T-helper 22 cell (primary cell): Measurements from ENCODE around the gene GAS2L3.
"Not testable (repeated sequence)": the region's sequence is repeated elsewhere in the genome, so short reads cannot be mapped to it uniquely, and the experiment has no call there.

Experiments used
- DNase-seq: peaks from one replicate; pipeline ENCODE4 v3.0.0-alpha.2; 2020; ENCODE audit warnings: low read depth

The GAS2L3 gene

DNA sequence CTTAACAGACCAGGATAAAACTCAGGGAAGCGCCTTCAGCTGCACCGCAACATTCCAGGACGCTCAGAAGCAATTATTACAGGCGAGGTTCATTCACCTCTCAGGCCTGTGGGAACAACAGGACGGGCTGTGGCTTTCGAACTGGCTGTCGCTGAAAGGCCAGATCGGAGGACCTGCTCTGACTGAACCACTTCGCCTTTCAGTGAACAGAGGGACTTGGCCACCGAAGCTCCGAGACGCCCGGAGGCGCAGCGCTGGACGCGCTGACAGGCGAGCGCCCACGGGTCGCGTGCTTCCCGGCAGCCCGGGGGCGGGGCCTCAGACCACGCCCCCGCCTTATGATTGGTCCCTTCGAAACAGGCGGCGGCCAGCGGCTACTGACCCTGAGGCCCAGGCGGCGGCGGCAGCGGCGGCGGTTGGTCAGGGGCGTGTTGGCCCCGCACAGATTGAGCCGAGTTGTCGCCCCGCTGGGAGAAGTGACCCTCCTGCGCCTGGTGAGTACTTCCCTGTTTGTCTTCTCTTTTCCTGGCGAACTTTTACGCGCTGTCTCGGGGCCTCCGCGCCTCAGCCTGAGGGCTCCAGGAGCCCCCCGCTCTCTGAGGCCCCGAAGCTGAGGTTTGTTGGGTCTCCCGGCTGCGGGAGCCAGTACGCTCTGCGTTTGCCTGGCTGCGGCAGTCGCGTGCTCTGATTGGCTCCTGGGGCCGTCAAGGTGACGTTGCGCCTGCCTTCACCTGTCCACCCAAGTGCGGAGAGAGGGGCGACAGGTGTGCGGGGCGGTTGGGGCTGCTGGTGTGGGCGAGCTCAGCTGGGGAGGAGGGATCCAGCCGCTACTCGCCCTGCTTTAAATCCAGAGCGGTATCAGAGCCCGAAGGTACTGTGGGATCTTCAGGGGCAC, at the start of gene GAS2L3:
Gene GAS2L3 (plus strand): TSS at position 393 of the 895 bp plus-strand sequence. CDS start 21,221 bp downstream, outside the sequence.
- peak; percentile 14 for DNase-seq

- DNase-seq, result no peak
These were observed 45.5 kb upstream of the GAS2L3 start for GRCh38 chr12:100528034-100528433.

DNA sequence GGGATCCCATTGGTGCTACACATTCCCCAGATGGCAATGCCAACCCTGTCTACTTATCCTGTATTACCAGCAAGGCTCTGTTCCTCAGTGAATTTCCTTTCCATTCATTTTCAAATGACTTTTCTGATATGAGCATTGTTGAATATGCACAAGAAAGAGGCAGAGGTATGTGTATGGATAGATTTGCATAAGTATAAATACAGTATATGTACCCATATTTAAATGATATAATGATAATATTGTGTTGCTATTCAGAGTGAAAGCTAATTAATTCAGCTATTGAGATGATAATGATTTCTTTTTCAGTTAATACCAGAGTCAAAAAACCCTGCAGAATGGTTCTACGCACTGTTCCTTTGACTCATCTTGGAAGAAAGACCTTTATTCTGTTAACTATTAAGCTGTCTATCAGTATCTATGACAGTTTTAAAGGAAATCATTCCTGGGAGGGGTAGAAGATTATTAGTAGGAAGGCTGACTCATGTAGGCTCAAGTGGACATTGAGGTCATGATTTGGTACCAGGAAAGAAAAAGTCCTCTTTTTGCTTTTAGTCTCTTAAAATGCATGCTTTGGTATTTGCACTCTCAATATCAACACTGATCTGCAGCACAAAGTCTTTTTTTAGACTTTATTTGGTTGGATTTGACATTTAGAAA, 44.9 kb upstream of the GAS2L3 start:
- DNase-seq, result no peak

DNA sequence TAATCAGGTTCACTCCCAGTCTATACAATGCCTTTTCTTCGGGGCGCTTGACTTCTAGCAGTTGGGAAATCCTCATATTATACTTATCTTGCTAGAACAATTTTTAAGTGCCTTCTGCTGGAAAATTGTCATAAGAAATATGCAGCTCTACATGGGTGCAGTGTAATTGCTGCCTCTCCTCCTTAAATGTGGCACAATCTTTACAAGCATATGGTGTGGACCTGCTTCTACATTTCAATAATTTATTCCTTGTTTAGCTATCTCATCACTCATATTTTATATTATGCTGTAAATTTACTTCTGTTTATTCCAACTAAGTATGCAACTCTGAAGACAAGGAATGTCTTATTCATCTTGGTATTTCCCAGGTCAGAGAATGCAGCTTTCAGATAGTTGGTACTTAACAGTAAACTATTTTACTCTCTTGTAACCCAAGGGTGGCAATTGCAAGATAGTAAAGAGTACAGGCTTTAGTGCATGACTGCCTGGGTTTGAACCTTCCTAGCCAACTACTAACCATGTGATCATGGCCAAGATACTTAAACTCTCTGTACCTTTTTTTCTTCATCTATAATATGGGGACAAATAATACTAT, 43.6 kb upstream of the GAS2L3 start:
- DNase-seq, result no peak

DNA sequence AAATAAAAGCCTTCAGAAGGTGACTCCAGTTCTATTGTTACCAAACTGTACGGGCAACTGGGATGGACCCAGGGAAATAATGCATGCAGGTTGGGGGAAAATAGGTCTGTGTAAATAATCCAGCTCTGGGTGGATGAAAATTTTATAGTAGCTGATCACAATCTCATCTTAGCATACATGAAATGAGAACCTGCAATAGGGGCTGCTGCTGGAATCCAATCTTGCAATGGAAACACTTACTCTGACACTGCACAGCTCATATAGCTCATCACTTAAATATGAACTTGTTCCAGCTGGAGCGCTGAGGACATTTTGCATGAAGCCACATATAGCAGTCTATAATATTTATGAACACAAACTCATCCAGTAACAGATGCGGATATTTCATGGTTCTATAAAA, 40.1 kb upstream of the GAS2L3 start:
- DNase-seq, result no peak

DNA sequence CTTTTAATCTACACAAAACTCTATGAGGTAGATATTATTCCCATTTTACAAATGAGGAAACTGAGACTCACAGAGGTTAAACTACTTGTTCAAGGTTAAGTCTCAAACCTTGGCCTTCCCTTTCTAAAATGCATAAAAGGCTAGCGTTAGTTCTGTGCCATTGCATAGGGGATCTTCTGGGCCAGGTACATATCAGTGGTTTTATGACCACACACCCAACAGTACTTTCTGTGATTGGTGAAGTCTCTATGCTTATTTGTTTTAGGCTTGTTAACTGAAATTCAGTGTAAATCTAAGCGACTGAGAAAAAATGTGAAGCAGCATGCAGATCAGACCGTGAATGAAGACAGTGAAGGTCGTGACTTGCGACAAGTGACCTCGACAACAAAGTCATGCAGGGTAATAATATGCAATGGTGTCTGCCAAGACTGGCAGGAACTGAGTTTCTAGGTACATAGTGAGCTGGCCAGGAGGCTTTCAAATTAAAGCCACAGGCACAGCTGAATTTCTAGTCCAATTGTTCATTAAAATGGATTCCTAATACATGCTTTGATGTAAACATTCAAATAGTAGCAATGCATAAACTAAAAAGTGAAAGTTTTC, 38.8 kb upstream of the GAS2L3 start:
- no peak for DNase-seq

DNA sequence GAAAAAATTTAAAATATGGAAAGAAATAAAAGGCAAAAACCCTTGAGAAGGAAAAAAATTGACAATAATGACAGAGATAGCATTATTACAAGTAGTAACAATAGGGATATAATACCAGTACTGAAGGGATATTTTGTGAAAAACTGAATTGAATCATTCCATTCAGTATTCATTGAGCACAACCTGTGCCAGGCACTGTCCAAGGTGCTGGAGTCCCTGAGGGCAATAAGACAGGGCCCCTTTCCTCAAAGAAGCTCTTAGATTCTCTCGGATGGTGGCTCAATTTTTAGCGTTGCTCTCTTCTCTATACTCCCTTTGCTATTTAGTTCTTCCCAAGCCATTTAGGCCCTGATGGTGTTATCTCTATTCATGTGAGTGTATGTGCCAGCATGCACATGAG, 34.3 kb upstream of the GAS2L3 start:
- no peak for DNase-seq

- no peak for DNase-seq
These were observed 29.3 kb upstream of the GAS2L3 start for GRCh38 chr12:100544165-100544564.

DNA sequence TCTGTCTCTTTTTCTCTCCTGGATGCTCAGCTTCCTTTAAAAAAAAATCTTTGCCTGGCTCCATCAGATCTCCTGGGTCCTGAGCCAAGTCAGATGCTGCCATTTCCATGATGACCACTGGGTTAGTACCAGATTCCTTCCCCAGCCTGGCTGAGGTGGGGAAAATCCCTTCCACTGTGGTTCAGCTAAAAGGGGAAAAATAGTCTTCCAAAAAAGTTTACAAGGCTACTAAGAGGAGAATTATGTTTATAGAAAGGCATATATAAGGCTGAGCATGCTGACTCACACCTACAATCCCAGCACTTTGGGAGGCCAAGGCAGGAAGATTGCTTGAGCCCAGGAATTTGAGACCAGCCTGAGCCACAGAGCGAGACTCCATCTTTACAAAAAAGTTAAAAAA, 28.4 kb upstream of the GAS2L3 start:
- DNase-seq, result no peak

- DNase-seq, result no peak
These were observed 19.5 kb upstream of the GAS2L3 start for GRCh38 chr12:100553936-100554335.

DNA sequence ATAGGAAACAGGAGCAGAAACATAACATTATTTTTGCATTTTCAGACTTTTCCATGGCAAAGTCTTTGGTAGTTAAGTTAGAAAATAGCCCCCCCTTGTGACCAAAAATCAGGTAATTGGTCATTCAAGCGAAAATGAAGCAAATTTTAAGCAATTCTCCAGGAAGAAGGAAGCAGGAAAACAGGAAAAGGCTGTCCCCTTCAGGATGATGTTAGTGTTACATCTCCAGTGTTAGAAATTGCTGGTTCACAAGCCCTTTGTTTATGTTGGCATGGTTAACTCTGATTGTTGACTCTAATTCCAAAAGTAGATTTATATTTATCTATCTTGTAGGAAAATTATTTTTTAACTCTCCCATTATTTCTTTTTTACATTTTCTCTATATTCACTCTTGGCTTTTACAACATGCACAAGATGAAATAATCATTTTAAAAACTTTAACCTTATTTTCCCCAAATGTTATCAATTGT, 18.8 kb upstream of the GAS2L3 start:
- DNase-seq, result no peak

DNA sequence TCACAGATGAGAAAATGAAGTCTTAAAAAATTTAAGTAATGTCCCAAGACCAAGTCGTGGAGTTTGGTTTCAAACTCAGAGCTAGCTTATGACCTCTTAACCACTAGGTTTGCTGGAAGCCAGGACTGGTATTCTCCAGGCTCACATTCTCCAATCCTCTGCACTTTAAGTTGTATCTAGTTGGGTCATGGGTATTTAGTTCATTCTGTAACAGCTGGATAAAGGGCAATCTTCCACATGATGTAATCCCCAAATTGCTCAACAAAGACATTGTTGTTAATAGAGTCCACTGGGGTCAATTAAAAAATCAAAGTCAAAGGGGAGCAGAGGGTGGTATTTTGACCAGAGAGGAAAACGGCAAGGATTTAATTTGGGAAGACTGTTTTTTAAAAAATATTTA, 17.8 kb upstream of the GAS2L3 start:
- DNase-seq, result no peak

DNA sequence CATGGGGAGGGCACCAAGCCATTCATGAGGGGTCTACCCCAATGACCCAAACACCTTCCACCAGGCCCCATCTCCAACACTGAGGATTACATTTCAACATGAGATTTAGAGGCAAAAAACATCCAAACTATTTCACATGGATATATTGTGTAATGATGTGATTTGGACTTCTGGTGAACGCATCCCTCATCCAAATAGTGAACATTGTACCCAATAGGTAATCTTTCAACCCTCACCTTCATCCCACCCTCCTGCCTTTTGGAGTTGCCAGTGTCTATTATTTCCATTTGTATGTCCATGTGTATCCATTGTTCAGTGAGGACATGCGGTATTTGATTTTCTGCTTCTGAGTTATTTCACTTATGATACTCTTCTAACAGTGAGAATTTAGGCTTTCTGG, 16.1 kb upstream of the GAS2L3 start:
- no peak for DNase-seq

DNA sequence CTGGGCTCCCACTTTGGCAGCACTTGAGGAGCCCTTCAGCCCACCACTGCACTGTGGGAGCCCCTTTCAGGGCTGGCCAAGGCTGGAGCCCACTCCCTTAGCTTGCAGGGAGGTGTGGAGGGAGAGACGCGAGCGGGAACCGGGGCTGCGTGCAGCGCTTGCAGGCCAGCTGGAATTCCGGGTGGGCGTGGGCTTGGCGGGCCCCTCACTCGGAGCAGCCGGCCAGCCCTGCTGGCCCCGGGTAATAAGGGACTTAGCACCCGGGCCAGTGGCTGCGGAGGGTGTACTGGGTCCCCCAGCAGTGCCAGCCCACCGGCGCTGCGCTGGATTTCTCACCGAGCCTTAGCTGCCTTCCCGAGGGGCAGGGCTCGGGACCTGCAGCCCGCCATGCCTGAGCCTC, 14.2 kb upstream of the GAS2L3 start:
- DNase-seq, result not testable (repeated sequence)

GRCh38 chr12:100564090-100564489, 9.4 kb upstream of the GAS2L3 start:
- no peak for DNase-seq

GRCh38 chr12:100564905-100565467, 8.5 kb upstream of the GAS2L3 start:
- no peak for DNase-seq

DNA sequence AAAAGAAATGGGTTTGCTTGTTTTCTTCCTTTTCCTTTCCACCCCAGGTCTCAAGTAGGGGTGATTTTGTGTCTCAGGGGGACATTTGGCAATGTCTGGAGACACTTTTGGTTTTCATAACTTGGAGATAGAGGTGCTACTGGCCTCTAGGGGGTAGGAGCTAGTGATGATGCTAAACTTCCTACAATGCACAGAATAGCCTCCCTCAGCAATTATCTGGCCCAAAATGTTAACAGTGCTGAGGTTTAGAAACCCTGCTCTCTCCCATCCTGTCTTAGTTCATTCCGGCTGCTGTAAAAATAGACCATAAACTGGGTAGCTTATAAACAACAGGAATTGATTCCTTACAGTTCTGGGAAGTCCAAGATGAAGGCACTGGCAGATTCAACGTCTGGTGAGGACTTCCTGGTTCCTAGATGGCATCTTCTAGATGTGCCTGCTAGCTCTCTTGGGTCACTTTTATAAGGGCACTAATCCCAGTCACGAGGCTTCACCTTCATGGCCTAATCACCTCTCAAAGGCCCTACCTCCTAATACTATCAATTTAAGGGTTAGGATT, 7.4 kb upstream of the GAS2L3 start:
- no peak for DNase-seq

DNA sequence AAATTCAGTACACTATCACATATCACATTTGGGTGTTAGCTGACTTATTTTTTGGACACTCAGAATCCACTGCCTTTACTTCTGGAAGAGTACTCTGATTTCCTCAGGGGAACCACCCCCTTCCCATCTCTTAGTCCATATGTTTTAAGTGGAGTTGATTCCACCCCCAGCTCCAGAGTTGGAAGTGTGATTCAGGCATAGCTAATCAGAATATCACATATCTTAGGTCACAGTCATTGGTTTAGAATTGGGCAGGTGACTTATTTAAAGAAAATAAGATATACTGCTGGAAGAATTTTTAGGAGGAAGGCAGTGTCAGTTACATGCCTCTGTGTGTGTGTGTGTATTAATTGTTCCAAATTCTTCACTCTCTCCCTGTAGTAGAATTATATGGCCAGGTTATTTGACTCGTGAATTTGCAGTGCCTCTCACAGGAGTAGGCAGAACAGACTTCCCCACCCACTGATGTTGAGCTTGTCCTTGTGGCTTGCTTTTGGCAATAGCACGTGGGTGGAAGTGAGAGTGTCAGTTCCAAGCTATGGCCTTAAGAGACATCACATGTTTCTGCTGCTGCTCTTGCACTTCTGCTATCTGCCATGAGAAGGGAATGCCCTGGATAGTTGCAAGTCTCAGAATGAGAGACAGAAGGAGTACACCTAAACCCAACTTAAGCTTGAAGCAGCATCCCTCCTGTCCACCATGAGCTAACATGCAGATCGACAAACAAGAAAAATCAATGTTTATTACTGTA, 6.4 kb upstream of the GAS2L3 start:
- DNase-seq, result no peak

DNA sequence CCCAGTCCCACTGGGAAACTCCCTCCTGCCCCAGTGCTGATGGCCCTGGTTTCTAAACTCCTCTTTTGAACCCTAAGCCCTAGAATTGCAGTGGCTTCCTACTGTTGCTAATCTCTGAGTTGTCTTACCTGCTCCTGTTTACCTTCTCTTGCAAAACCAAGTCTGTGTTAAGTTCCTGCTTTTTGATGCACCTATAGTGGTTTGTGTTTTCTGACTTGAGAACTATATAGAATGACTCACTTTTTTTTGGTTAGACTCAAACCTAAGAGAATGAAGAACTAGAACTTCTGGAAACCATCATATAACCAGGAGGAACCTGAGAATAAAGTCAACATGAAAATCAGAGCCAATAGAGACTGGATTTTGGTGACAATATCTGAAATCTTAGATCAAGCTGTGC, 5.5 kb upstream of the GAS2L3 start:
- DNase-seq, result no peak

DNA sequence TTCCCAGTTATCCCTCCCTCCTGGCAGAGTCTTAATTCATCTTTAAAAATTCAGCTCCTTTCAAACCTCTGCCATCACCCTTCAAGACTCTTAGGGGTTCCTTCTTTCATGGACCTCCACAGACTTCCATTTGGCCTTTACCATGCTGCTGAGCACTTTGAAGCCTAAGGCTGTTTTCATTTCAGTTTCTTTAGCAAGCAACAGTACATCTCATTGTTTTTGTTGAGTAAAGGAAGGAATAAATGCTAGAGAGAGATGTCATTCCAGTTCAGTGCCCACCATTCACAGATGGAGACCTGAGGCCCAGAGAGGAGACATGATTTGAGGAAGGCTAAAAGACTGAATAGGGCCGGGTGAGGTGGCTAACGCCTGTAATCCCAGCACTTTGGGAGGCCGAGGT, 1.3 kb upstream of the GAS2L3 start:
- no peak for DNase-seq
